AG04450 (cell line): ENCODE data around the gene LHX4. TPM values are rescaled to one million over a fixed set of nuclear protein-coding genes. Genes with fewer than 3 reads are reported as not detected.

Experiments
- CTCF ChIA-PET: fragments of 300-600, 350-600 bp; formaldehyde crosslinking; extraction: SDS; loops from one replicate; lab custom pipeline; 2022; ENCODE audit warnings: antibody characterized with exemption, inconsistent platforms; lab: Charles Lee
- POLR2A ChIA-PET: fragments of 350-600 bp; formaldehyde crosslinking; extraction: SDS; loops from one replicate; lab custom pipeline; 2021; ENCODE audit warnings: antibody characterized with exemption, inconsistent platforms; lab: Yijun Ruan, JAX
- DNase-seq: peaks from one replicate; pipeline ENCODE4 v3.0.0-alpha.2; 2011; ENCODE audit warnings: low read depth, low spot score
- H3K27ac ChIP-seq: one replicate; pipeline ENCODE4 v1.5.1; 2012; ENCODE audit warnings: low read depth, low read length, control low read depth
- H3K27me3 ChIP-seq: one replicate; pipeline ENCODE4 v1.6.0; 2012; ENCODE audit warnings: low read length; ENCODE audit not compliant: control insufficient read depth, insufficient read depth
- H3K4me3 ChIP-seq: 2 replicates; pipeline ENCODE4 v1.5.1; 2011; ENCODE audit warnings: mild to moderate bottlenecking, low read depth, low read length, control low read depth
- H3K9me3 ChIP-seq: 2 replicates; pipeline ENCODE4 v1.5.1; 2012; ENCODE audit warnings: low read length; ENCODE audit not compliant: control insufficient read depth, insufficient read depth
- CTCF ChIP-seq: IDR thresholded peaks from 2 replicates; pipeline ENCODE4 v1.5.1; 2011; ENCODE audit warnings: low read depth, low read length, control low read depth, inconsistent platforms
- polyA plus RNA-seq: library from polyadenylated mRNA; depleted of rRNA; stranded (reverse); fragments of >200 nt; gene quantifications from 2 replicates; pipeline ENCODE4 v1.2.3, GENCODE V29; 2011; rRNA removed

Gene LHX4
- polyA plus RNA-seq, 1 experiment = 0.10 TPM

GRCh38 chr1:180311011-180311730, 81.1 kb downstream of the LHX4 start:
- Histone ChIP-seq H3K27ac (peak overlapping the region; percentile 21), H3K4me3 (no peak overlapping the region), H3K27me3 (no peaks in the 10 kb centered on the region), H3K9me3 (no peaks in the 10 kb centered on the region)
- CTCF ChIA-PET = interaction anchor here (1.0 kb wide), 1 partner anchor 58 kb away, joined by 4 read pairs; no protein-coding TSS in a partner anchor
- POLR2A ChIA-PET = no interaction called here
- DNase-seq = no peak
- TF ChIP-seq CTCF = no peak

- no peak for TF ChIP-seq CTCF
- no peak overlapping the region for H3K4me3 ChIP-seq
- CTCF ChIA-PET = no interaction called here
- POLR2A ChIA-PET = no interaction called here
- no peak overlapping the region for H3K27ac ChIP-seq
- no peak for DNase-seq
- H3K27me3 ChIP-seq = no peaks in the 10 kb centered on the region
- H3K9me3 ChIP-seq = no peaks in the 10 kb centered on the region
Observed at GRCh38 chr1:180312926-180313325, 82.9 kb downstream of the LHX4 start.

GRCh38 chr1:180327089-180327488, 97.0 kb downstream of the LHX4 start:
- DNase-seq = no peak

More at GRCh38 chr1:180327089-180327488, 97.0 kb downstream of the LHX4 start:
- no peak for TF ChIP-seq CTCF
- Histone ChIP-seq H3K27me3 (no peaks in the 10 kb centered on the region), H3K4me3 (no peak overlapping the region), H3K9me3 (no peaks in the 10 kb centered on the region), H3K27ac (no peak overlapping the region)
- CTCF ChIA-PET = no interaction called here
- POLR2A ChIA-PET = no interaction called here

Other genes starting within 250 kb of the LHX4 start
- 1,269 and 1,338 TPM in 2 replicates for gene QSOX1, start 75.4 kb upstream of the LHX4 start, polyA plus RNA-seq